IPS-18c (cell line): ENCODE results near the gene MUC5AC.

Experiments
- H3K4me3 ChIP-seq: 2 replicates; pipeline ENCODE4 v1.7.0; 2013; ENCODE audit warnings: low read depth, mild to moderate bottlenecking, low read length, moderate library complexity; ENCODE audit not compliant: insufficient read depth
- H3K9me3 ChIP-seq: one replicate; pipeline ENCODE4 v1.6.1; 2013; ENCODE audit warnings: mild to moderate bottlenecking, low read length, moderate library complexity; ENCODE audit not compliant: control insufficient read depth, insufficient read depth

Gene MUC5AC

DNA sequence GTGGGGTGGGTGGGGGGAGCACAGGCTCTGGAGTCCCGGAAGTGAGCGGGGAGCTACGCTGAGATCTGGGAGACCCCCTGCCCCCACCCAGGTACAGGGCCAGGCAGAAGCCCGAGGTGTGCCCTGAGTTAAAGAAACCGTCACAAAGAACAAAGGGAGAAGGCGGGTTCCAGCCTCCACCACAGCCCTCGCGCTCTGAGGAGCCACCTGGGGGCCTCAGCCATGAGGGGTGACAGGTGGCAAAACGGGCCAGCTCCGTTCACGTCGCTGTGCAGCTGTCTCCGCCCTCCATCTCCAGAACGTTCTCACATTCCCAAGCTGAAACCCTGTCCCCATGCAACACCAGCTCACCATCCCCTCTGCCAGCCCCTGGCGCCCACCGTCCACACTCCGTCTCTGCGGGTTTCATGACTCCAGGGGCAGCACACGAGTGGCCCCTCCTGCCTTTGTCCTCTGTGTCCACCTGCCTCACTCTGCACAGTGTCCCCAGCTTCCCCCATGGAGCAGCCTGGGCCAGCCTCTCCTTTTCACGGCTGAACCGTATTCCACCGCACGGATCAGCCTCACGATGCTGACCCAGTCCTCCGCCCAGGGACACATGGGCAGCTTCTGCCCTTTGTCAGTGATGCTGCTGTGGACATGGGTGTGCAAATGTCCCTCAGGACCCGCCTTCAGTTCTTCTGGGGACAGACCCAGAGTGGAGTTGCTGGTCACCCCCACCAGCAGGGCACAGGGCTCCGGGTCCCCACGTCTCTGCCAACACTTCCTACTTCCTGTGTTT is 63.4 kb downstream of the MUC5AC start:
- Histone ChIP-seq H3K9me3 (peaks cover 2% of the 10 kb centered on the region), H3K4me3 (no peak overlapping the region)

GRCh38 chr11:1221848-1222311 is 64.1 kb downstream of the MUC5AC start:
- no peak overlapping the region for H3K4me3 ChIP-seq

GRCh38 chr11:1222491-1223345 is 65.0 kb downstream of the MUC5AC start, which contains the start of gene MUC5B:
Gene MUC5B, plus strand, starts transcription at chr11:1223066. Its CDS starts 58 bp downstream, at chr11:1223124.
- Histone ChIP-seq H3K4me3 (no peak within 1 kb of the TSS), H3K9me3 (peaks cover 2% of the 10 kb centered on the region)

More at GRCh38 chr11:1221848-1222311, 64.1 kb downstream of the MUC5AC start:
- peaks cover 2% of the 10 kb centered on the region for H3K9me3 ChIP-seq

- peaks cover 2% of the 10 kb centered on the region for H3K9me3 ChIP-seq
- H3K4me3 ChIP-seq, result no peak overlapping the region
Observed at GRCh38 chr11:1223346-1224110, 65.8 kb downstream of the MUC5AC start.

DNA sequence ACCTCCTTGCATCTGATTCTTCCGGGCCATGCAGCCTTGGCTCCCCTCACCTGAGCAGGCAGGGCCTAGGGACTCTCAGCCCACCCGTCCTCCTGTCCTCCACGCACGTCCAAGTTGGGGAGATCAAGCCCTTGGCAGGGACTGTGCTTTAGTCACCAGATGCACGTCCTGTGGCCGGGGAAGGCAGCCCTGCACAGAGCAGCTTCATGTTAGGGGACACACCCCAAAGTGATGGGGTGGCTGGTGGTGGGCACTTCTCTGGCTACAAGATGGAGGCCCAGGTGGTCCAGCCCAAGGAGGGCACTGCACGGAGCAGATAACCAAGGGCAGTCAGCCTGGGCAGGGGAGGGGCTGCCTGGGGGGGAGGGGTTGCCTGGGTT is 66.3 kb downstream of the MUC5AC start:
- H3K4me3 ChIP-seq, result no peak overlapping the region
- peaks cover 2% of the 10 kb centered on the region for H3K9me3 ChIP-seq

GRCh38 chr11:1224491-1225385 is 67.0 kb downstream of the MUC5AC start:
- H3K4me3 ChIP-seq, result no peak overlapping the region

GRCh38 chr11:1225386-1226225 is 67.9 kb downstream of the MUC5AC start:
- Histone ChIP-seq H3K4me3 (no peak overlapping the region), H3K9me3 (peaks cover 2% of the 10 kb centered on the region)

More at GRCh38 chr11:1224491-1225385, 67.0 kb downstream of the MUC5AC start:
- peaks cover 2% of the 10 kb centered on the region for H3K9me3 ChIP-seq

GRCh38 chr11:1226226-1226985 is 68.7 kb downstream of the MUC5AC start:
- peaks cover 2% of the 10 kb centered on the region for H3K9me3 ChIP-seq
- H3K4me3 ChIP-seq, result no peak overlapping the region; the same call in 1 of the 2 replicates

DNA sequence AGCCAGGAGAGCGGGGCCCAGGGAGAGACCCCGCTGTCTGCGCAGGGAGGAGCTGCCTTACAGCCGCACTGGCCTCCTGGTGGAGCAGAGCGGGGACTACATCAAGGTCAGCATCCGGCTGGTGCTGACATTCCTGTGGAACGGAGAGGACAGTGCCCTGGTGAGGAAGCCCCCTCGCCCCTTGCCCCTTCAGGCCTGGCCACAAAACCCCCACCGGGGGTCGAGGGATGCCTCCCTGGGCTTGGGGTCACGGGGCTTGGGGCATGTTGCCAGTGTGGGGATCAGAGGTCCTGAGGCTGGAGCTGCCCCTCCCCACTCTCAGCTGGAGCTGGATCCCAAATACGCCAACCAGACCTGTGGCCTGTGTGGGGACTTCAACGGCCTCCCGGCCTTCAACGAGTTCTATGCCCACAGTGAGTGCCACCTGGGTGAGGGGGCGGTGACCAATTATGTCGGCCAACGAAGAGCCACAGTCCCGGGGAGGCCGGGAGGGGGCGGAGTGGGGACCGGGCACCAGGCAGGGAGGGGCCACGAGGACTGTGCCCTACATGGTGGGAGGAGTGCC is 69.3 kb downstream of the MUC5AC start:
- Histone ChIP-seq H3K9me3 (peaks cover 2% of the 10 kb centered on the region), H3K4me3 (no peak overlapping the region)

DNA sequence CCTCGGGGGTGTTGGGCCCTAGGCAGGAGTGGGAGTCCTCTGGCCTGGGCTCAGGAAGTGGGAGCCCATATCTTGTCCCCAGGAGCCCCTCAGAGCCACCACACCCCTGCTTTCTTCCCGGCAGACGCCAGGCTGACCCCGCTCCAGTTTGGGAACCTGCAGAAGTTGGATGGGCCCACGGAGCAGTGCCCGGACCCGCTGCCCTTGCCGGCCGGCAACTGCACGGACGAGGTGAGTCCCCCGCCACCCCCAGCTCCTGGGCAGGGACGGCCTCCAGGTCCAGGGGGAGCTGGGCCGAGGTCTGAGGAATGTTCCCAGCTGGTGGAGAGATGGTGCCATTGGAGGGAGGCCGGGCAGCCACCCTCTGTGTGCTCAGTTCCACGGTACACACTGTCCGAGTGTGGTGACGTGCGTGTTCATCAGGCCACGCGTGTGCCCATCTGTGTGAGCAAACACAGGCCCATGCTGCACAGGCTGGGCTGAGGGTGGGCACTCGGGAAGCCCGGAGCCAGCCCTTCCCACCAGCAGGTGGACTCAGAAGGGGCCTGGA is 69.9 kb downstream of the MUC5AC start:
- H3K9me3 ChIP-seq, result peaks cover 2% of the 10 kb centered on the region
- no peak overlapping the region for H3K4me3 ChIP-seq

GRCh38 chr11:1228101-1228821 is 70.5 kb downstream of the MUC5AC start:
- Histone ChIP-seq H3K4me3 (no peak overlapping the region), H3K9me3 (peaks cover 2% of the 10 kb centered on the region)

DNA sequence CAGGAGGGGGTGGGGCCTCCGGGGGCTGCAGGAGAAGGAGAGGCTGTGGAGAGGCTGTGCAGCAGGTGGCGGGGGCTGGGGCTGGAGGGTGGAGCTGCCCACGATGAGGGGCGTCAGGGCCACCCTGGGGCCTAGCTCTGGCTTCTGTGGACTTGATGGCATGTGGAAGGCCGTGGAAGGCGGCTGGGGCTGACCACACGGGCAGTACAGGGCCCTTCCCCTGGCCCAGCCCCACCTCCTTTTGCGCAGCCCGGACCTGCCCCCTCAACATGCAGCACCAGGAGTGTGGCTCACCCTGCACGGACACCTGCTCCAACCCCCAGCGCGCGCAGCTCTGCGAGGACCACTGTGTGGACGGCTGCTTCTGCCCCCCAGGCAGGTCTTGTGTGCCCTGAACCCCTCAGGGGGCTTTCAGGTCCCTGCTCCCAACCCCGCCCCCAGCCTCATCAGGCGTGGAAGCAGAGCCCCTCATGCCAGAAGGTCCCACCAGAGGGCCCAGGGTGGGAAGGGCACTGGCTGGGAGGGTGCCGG is 71.2 kb downstream of the MUC5AC start:
- Histone ChIP-seq H3K9me3 (peaks cover 2% of the 10 kb centered on the region), H3K4me3 (no peak overlapping the region)

DNA sequence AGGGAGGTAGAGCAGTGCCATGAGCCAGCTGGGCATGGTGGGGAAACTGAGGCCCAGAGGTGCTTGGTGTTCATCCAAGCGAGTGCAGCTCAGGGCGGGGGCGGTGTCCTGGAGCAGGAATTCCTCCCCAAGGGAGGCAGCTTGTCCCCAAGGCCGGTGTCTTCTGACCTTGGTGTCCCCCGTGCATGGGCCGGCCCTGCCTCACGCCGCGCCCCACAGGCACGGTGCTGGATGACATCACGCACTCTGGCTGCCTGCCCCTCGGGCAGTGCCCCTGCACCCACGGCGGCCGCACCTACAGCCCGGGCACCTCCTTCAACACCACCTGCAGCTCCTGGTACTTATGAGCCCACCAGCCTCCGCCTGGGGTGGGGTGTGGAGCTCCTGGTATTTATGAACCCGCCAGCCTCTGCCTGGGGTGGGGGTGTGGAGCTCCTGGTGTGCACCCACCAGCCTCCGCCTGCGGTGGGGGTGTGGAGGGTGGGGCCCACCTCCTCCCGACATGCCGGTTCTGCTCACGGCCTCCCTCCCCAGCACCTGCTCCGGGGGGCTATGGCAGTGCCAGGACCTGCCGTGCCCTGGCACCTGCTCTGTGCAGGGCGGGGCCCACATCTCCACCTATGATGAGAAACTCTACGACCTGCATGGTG is 71.8 kb downstream of the MUC5AC start:
- Histone ChIP-seq H3K9me3 (no peaks in the 10 kb centered on the region), H3K4me3 (no peak overlapping the region)
